Astrocyte (in vitro differentiated cells and primary cell): ENCODE results near the gene MYO16.

Source experiments
- CTCF ChIP-seq: IDR thresholded peaks from 2 replicates; pipeline ENCODE4 v1.5.1; 2011; ENCODE audit warnings: low read depth, mild to moderate bottlenecking, inconsistent platforms, low read length, moderate library complexity; ENCODE audit not compliant: insufficient read depth
- EZH2 ChIP-seq: IDR thresholded peaks from 2 replicates; pipeline ENCODE4 v1.6.1; 2012; ENCODE audit warnings: mild to moderate bottlenecking, low read length, inconsistent platforms; ENCODE audit not compliant: insufficient read depth

GRCh38 chr13:108948251-108948671, 318.9 kb downstream of the MYO16 start:
- no peak for TF ChIP-seq CTCF
- no peak for TF ChIP-seq EZH2
